Effector CD8-positive, alpha-beta T cell (primary cell): Measurements from ENCODE around the gene KCNT1.

Experiments
- DNase-seq: peaks from one replicate; lab custom pipeline; 2025; lab: John Stamatoyannopoulos, UW

Gene KCNT1

DNA sequence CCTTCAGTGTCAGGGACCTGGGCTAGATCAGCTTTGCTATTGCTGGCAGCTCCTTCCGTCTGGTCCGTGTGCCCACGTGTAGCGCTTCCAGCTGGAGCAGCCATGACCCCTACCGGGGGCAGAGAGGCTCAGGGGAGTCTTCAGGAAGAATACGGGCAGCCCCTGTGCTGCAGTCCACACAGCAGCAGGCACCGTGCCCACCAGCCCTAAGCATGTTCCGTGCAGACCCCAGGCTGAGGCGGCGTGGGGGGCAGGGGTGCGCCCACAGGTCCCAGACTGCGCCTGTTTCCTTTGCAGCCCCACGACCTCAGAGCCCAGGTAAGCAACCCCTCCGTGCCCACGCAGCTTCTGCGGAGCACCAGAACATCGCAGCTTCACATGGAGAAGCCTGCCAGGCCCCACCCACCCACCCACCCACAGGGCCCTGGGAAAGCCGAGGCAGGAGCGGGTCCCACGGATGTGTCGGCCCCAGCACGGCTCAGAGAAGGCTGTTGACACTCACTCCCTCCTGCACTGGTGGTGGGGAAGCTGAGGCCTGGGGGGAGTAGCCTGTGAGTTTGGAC lies 83.1 kb downstream of the KCNT1 start:
- DNase-seq: no peak

DNA sequence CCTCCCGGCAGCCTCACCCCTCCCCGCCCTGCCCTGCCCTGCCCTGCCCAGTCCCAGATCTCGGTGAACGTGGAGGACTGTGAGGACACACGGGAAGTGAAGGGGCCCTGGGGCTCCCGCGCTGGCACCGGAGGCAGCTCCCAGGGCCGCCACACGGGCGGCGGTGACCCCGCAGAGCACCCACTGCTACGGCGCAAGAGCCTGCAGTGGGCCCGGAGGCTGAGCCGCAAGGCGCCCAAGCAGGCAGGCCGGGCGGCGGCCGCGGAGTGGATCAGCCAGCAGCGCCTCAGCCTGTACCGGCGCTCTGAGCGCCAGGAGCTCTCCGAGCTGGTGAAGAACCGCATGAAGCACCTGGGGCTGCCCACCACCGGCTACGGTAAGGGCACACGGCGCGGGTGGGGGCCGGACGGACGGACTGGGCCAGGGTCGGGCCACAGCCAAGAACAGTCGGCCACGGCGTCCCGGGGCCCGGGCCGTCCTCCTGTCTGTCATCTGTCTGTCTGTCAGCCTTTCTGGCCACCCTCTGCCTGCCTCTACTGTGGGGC lies 84.2 kb downstream of the KCNT1 start:
- no peak for DNase-seq

GRCh38 chr9:135787317-135787716 lies 85.3 kb downstream of the KCNT1 start:
- no peak for DNase-seq

GRCh38 chr9:135787776-135788575 lies 86.0 kb downstream of the KCNT1 start:
- DNase-seq: no peak

GRCh38 chr9:135788576-135789300 lies 86.8 kb downstream of the KCNT1 start:
- no peak for DNase-seq

GRCh38 chr9:135789838-135790291 lies 87.9 kb downstream of the KCNT1 start:
- DNase-seq: no peak

DNA sequence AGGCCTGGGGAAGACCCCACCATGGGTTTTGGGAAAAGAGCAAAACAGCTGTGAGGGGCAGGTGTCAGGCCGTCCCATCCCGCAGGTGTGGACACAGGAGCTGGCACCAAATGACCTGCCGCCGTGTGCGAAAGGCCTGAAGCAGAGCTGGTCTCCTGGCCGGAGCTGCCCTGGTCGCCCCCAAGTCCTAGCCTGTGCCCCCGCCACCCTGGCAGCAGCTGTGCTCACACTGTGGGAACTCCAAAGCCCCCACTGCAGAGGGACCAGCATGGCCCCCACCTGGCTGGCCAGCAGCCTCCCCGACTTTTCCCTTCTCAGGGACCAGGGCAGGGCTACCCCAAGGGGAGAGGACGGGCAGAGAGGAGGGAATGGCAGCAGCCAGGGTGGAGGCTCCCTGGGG lies 88.4 kb downstream of the KCNT1 start:
- no peak for DNase-seq

DNA sequence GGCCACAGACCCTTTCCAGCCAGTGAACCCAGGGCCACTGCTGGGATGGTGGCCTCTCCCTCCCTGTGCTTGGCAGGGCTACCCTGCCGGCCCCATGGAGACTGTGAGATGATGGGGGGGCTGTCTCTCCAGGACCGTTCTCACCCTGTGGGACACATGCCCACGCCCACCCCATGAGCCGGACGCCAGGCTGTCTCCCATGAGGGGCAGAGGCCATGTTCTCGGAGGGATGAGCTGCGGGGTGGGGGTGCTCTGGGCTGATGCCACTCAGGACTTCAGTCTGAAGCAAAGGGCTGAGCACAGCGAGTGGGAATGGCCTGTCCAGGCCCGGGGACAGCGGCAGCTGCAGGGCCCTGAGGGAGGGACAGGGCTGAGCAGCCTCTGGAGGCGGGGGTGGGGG lies 88.9 kb downstream of the KCNT1 start:
- DNase-seq: no peak

DNA sequence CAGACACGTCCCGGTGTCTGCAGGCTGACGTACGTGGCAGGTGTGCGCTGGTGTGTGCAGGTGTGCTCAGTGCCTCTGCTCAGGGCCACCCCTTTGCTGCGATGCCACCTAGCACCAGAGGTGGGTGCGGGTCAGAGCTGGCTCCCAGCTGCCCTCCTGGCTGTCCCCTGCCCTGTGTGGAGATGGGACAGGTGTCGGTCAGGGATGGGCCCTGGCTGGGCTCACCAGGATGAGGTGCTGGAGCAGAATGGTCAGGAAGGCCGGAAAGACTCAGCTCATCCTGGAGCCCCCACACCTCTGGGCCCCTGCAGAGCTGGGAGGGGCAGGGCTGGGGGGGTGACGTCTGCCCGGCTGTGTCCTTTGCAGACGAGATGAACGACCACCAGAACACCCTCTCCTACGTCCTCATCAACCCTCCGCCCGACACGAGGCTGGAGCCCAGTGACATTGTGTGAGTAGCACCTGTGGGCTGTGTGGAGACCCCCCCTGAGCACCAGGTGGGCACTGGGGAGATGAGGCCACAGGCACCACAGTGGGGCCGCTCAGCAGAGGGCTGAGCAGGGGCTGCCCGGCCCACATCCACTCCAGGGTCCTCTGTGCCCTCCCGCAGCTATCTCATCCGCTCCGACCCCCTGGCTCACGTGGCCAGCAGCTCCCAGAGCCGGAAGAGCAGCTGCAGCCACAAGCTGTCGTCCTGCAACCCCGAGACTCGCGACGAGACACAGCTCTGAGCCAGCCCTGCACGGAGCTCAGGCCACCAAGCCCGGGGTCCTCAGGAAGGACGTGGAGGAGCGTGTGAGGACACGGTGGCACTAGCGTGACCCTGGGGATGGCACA lies 89.7 kb downstream of the KCNT1 start:
- DNase-seq: no peak

- DNase-seq: no peak
Measured at GRCh38 chr9:135792268-135793128, 90.5 kb downstream of the KCNT1 start.

DNA sequence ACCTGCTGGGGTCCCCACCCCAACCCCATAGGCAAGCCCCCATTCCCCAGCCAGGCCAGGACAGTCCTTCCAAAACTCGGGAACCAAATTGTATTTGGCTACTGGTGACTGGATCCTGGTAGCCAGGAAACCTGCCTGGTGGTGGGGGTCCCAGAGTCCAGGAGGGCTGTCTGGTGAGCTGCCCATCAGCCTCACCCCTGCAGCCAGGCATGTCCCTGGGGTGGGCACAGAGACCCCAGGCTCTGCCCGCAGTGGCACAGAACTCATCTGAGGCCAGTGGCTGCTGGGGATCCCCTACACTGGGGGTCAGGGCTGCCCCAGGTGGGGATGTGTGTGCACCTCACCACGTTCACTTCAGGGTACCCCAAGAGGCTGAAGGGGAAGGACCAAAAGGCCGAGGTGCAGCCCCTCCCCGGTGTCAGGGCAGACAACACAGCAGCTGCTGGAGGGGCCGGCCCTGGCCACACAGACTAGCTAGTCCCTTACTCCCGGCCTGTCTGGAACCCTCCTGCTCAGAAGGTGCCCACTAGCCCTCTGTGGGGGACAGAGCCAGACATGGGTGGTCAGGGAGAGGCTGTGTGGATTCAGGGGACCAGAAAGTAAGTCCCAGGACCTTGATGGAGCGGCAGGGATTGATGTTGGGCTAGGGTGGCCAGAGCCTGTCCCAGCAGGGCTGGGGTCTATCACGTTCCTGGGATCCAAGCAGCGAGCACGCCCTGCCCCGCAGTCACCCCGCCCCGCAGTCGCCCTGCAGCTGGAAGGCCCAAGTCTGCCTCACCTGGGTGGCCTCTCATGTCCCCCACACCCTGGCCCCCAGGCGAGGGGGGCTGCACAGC lies 91.5 kb downstream of the KCNT1 start:
- DNase-seq: no peak

GRCh38 chr9:135794057-135794335 lies 92.0 kb downstream of the KCNT1 start:
- no peak for DNase-seq

GRCh38 chr9:135794361-135794885 lies 92.4 kb downstream of the KCNT1 start:
- DNase-seq: no peak

DNA sequence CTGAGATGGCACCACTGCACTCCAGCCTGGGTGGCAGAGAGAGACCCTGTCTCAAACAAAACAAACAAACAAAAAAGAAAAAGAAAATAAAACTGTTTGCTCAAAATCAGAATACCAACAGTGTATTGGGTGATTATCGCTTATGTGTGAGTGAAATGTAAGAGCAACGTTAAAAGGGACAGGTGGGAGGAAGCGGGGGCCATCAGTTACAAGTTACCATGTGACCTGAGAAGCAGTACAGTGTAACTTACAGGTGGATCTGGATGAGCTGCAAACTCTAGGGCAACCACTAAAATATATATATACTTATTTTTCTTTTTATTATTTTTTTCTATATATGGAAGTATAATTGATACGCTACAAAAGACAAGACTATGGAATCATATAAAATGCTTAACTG lies 93.4 kb downstream of the KCNT1 start:
- DNase-seq: no peak

DNA sequence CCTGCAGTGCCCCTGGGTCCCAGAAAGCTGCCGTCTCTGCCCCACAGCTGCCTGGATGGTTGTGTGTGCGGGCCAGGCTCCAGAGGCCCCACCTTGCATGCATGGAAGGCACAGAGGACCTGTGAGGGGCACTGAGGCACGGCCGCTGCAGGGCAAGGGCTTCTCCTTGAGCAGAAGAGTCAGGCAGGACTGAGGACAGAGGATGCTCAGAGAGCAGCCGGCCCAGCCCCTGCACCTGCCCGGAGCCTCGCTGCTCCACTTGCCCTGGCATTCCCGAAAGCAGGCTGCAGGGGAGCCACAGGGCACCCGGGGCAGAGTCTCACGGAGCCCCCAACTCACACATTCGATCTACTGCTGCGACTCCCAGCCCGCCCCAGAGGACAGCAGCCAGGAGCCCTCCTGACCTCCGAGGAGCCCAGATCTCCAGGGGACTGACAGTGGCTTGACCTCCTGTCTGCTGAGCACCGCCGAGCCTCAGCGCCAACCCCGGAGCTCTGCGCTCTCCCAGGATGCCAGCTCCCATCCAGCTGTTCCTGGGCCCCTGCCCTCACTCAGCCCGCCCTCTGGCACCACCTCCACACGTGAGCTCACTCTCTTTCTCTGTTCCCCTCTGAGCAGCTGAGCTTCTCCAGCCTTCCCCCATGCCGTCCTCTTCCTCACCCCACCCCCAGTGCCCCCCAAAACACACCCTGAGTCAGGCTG lies 95.0 kb downstream of the KCNT1 start:
- DNase-seq: no peak

GRCh38 chr9:135797507-135798262 lies 95.7 kb downstream of the KCNT1 start:
- no peak for DNase-seq

DNA sequence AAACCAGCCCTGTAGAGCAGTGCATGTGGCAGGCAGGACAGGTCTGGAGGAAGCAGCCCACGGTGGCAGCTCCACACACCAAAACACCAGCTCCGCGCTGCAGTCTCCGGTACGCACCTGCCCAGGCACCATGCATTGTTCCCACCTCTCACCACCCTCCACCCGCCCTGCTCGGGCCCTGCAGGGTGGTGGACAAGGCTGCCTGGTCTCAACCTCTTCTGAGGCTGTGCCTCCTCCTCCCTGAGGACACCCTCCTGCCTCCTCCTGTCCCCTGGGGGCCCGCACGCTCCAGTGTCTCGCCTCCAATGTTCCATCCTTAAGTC lies 96.2 kb downstream of the KCNT1 start:
- no peak for DNase-seq

GRCh38 chr9:135799261-135799660 lies 97.3 kb downstream of the KCNT1 start:
- no peak for DNase-seq

DNA sequence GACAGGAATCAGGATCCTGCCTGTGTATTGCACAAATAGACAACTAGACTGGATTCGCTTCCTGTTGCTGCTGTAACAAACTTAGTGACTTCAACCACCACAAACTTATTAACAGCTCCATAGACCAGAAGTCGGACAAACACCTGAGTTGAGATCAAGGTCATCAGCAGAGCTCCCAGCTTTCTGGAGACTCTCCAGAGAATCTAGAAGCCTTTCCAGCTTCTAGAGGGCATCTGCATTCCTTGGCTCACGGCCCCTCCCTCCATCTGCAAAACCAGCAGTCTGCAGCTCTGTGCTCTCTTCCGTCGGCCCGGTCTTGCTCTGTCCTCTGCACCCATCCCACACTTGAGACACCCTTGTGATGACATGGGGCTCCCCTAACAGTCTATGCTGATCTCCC lies 99.1 kb downstream of the KCNT1 start:
- no peak for DNase-seq
